ENCODE results near the gene C11orf21. TPM values are rescaled to one million over a fixed set of nuclear protein-coding genes. Genes with fewer than 3 reads are reported as not detected.

C11orf21 gene
- total and polyA plus RNA-seq, 4 donors = 0.46 to 2.1 (median 1.4) TPM; not detected in 1

- no peaks in the 10 kb centered on the region for H3K27me3 ChIP-seq (ENCODE audit: control insufficient read depth in 1 of 2, insufficient read depth in 2 of 2, low read length in 1 of 2)
- H3K9me3 ChIP-seq (ENCODE audit: control insufficient read depth, low read length) = peaks cover 2% of the 10 kb centered on the region
- intact Hi-C loops (cut with DNase I) = no loop called here
- no peaks in the 10 kb centered on the region for H3K36me3 ChIP-seq (ENCODE audit: control insufficient read depth in 1 of 2, insufficient read depth in 2 of 2, low read length in 1 of 2)
- no peak overlapping the region for H3K27ac ChIP-seq (ENCODE audit: low read depth in 1 of 2, low read length in 2 of 2)
- H3K4me3 ChIP-seq (ENCODE audit: low read length in 2 of 2) = no peak overlapping the region
- H3K4me1 ChIP-seq (ENCODE audit: control insufficient read depth in 1 of 2, insufficient read depth in 2 of 2, low read length in 2 of 2) = no peaks in the 10 kb centered on the region
- peak in 1 of 2 donors; percentile 72 for DNase-seq
- 88 to 89% methylated on average over 34 of the region's 34 CpGs for WGBS, 2 donors
- ATAC-seq (ENCODE audit: low FRiP score) = no peak
These were observed 11.6 kb upstream of the C11orf21 start for GRCh38 chr11:2313051-2313951.

DNA sequence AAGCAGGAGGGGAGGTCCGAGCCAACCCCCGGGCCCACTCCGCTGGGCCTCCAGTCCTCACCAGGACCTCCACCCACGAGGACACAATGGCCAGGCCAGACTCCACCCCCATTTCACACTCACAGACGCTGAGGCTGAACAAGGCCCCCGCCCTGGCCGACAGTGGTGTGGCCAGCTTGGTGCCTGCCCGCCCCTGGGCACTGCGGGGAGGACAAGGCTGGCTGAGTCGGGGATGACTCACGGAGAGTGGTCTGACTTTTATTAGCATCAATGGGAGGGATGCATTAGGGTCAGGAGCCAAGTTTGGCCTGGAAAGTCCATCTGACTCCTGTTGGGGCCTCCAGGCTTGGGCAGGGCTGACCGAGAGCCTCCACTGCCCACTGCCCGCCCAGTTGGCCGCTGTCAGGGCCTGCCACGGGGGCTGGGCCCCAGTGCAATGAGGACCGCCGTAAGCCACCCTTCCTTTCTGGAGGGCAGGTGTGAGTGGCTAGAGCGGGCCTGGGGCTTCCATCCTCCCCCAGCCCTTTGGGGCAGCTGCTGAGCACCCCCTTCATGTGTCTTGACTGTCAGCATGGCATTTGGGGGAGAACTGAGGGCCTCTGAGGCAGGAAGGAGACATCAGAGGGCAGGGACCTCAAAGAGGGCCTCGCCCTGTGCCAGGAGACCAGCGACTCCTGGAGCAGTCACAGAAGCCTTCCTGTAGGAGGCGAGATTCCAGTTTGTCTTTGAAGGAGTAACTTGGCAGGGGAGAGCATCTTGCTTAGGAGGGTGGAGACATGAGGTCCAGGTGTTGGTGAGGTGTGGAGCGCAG lies 10.7 kb upstream of the C11orf21 start:
- intact Hi-C loops (cut with DNase I) = no loop called here
- H3K4me3 ChIP-seq (ENCODE audit: low read length in 2 of 2) = no peak overlapping the region
- H3K27me3 ChIP-seq (ENCODE audit: control insufficient read depth in 1 of 2, insufficient read depth in 2 of 2, low read length in 1 of 2) = no peaks in the 10 kb centered on the region
- H3K9me3 ChIP-seq (ENCODE audit: control insufficient read depth, low read length) = peaks cover under 1% of the 10 kb centered on the region
- DNase-seq (peak; percentile 79 to 84), ATAC-seq (ENCODE audit: low FRiP score) (peak; percentile 29)
- no peak overlapping the region for H3K27ac ChIP-seq (ENCODE audit: low read depth in 1 of 2, low read length in 2 of 2)
- 68 to 71% methylated on average over 22 of the region's 22 CpGs for WGBS, 2 donors
- H3K4me1 ChIP-seq (ENCODE audit: control insufficient read depth in 1 of 2, insufficient read depth in 2 of 2, low read length in 2 of 2) = no peaks in the 10 kb centered on the region
- no peaks in the 10 kb centered on the region for H3K36me3 ChIP-seq (ENCODE audit: control insufficient read depth in 1 of 2, insufficient read depth in 2 of 2, low read length in 1 of 2)

DNA sequence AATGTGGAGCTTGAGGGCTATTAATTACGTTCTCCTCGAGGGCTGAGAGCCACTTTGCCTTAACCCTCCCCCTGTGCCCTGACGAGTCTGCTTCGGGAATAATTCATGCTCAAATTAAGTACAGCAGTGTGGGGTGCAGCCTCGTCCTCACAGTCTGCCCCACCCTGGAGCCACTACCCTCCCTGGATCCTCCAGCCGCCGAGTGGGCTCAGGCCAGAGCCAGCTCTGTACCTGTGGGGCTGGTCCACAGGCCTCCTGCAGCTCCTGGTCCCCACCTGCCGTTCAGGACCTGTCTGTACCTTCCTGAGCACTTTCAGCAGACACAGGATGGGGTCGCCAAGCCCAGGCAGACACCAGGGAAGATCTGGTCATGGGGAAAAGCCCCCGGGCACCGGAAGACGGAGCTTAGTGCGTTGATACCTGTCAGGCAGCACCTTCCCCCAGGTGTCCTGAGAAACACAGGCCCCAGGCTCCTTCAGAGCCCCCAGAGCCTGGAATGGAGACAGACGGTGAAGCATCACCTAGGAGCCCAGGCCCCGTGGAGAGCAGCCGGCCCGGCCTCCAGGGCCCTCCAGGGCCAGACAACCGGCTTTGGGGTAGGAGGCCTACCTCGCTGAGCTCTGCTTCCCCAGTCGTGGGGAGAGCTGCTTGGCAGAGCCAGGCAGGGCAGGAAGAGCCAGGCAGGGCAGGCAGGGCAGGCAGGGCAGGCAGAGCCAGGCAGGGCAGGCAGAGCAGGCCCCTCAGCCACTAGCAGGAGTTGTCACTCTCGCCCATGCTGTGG lies 9.8 kb upstream of the C11orf21 start:
- H3K9me3 ChIP-seq (ENCODE audit: control insufficient read depth, low read length) = no peaks in the 10 kb centered on the region
- no peak for ATAC-seq (ENCODE audit: low FRiP score)
- WGBS, 2 donors = 86 to 89% methylated on average over 21 of the region's 21 CpGs
- peak in 1 of 2 donors; percentile 53 for DNase-seq
- intact Hi-C loops (cut with DNase I) = no loop called here
- H3K4me3 ChIP-seq (ENCODE audit: low read length in 2 of 2) = no peak overlapping the region
- H3K36me3 ChIP-seq (ENCODE audit: control insufficient read depth in 1 of 2, insufficient read depth in 2 of 2, low read length in 1 of 2) = no peaks in the 10 kb centered on the region
- H3K4me1 ChIP-seq (ENCODE audit: control insufficient read depth in 1 of 2, insufficient read depth in 2 of 2, low read length in 2 of 2) = no peaks in the 10 kb centered on the region
- H3K27me3 ChIP-seq (ENCODE audit: control insufficient read depth in 1 of 2, insufficient read depth in 2 of 2, low read length in 1 of 2) = no peaks in the 10 kb centered on the region
- no peak overlapping the region for H3K27ac ChIP-seq (ENCODE audit: low read depth in 1 of 2, low read length in 2 of 2)

DNA sequence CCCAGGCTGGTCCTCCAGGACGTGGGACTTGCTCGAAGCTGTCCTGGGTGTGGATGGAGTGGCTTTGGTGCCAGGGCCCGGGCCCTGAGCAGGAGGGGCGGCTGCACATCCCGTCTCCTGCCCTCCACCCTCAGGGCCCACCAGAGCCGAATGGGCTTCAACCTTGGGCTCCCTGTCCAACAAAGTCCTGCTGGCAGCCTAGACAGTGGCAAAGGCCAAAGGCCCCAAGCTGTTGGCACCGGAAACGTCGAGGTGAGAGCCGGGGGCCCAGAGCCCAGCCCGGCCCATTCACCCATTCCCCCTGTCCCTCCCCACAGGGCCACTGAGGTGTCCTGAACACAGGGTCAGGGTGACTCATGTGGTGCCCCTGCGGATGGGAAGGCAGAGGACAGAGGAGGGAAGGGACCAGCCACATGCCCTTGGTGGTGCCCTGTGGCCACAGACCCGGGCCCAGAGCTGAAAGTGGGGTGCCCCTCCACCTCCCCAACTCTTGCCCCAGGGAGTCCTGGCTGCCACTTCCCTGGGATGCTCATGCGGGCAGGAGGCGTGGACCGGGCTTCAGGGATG lies 9.2 kb upstream of the C11orf21 start:
- DNase-seq = peak in 1 of 2 donors; percentile 53
- intact Hi-C loops (cut with DNase I) = no loop called here
- Histone ChIP-seq H3K9me3 (ENCODE audit: control insufficient read depth, low read length) (no peaks in the 10 kb centered on the region), H3K4me3 (ENCODE audit: low read length in 2 of 2) (no peak overlapping the region), H3K27me3 (ENCODE audit: control insufficient read depth in 1 of 2, insufficient read depth in 2 of 2, low read length in 1 of 2) (no peaks in the 10 kb centered on the region), H3K36me3 (ENCODE audit: control insufficient read depth in 1 of 2, insufficient read depth in 2 of 2, low read length in 1 of 2) (no peaks in the 10 kb centered on the region), H3K4me1 (ENCODE audit: control insufficient read depth in 1 of 2, insufficient read depth in 2 of 2, low read length in 2 of 2) (no peaks in the 10 kb centered on the region), H3K27ac (ENCODE audit: low read depth in 1 of 2, low read length in 2 of 2) (no peak overlapping the region)
- ATAC-seq (ENCODE audit: low FRiP score) = no peak
- WGBS, 2 donors = 77 to 79% methylated on average over 14 to 16 of the region's 16 CpGs

- WGBS, 2 donors = 83 to 86% methylated on average over 16 of the region's 16 CpGs
- H3K4me3 ChIP-seq (ENCODE audit: low read length in 2 of 2) = no peak overlapping the region
- H3K36me3 ChIP-seq (ENCODE audit: control insufficient read depth in 1 of 2, insufficient read depth in 2 of 2, low read length in 1 of 2) = no peaks in the 10 kb centered on the region
- H3K27me3 ChIP-seq (ENCODE audit: control insufficient read depth in 1 of 2, insufficient read depth in 2 of 2, low read length in 1 of 2) = no peaks in the 10 kb centered on the region
- intact Hi-C loops (cut with DNase I) = no loop called here
- H3K4me1 ChIP-seq (ENCODE audit: control insufficient read depth in 1 of 2, insufficient read depth in 2 of 2, low read length in 2 of 2) = no peaks in the 10 kb centered on the region
- no peaks in the 10 kb centered on the region for H3K9me3 ChIP-seq (ENCODE audit: control insufficient read depth, low read length)
- DNase-seq = peak in 1 of 2 donors; percentile 75
- ATAC-seq (ENCODE audit: low FRiP score) = no peak
- no peak overlapping the region for H3K27ac ChIP-seq (ENCODE audit: low read depth in 1 of 2, low read length in 2 of 2)
These were observed 8.5 kb upstream of the C11orf21 start for GRCh38 chr11:2310073-2310785.

GRCh38 chr11:2309251-2310072 lies 7.7 kb upstream of the C11orf21 start:
- no peak overlapping the region for H3K4me3 ChIP-seq (ENCODE audit: low read length in 2 of 2)
- no peak overlapping the region for H3K27ac ChIP-seq (ENCODE audit: low read depth in 1 of 2, low read length in 2 of 2)
- DNase-seq (peak in 1 of 2 donors; percentile 67), ATAC-seq (ENCODE audit: low FRiP score) (no peak)
- no peaks in the 10 kb centered on the region for H3K36me3 ChIP-seq (ENCODE audit: control insufficient read depth in 1 of 2, insufficient read depth in 2 of 2, low read length in 1 of 2)
- H3K4me1 ChIP-seq (ENCODE audit: control insufficient read depth in 1 of 2, insufficient read depth in 2 of 2, low read length in 2 of 2) = no peaks in the 10 kb centered on the region
- 77 to 81% methylated on average over 18 to 19 of the region's 19 CpGs for WGBS, 2 donors
- H3K27me3 ChIP-seq (ENCODE audit: control insufficient read depth in 1 of 2, insufficient read depth in 2 of 2, low read length in 1 of 2) = no peaks in the 10 kb centered on the region
- H3K9me3 ChIP-seq (ENCODE audit: control insufficient read depth, low read length) = no peaks in the 10 kb centered on the region
- intact Hi-C loops (cut with DNase I) = loop anchor here (5.0 to 10.0 kb wide), 2 partner anchors 105 to 578 kb away; partner anchors contain the start of gene CDKN1C (in 1 of the 2)

DNA sequence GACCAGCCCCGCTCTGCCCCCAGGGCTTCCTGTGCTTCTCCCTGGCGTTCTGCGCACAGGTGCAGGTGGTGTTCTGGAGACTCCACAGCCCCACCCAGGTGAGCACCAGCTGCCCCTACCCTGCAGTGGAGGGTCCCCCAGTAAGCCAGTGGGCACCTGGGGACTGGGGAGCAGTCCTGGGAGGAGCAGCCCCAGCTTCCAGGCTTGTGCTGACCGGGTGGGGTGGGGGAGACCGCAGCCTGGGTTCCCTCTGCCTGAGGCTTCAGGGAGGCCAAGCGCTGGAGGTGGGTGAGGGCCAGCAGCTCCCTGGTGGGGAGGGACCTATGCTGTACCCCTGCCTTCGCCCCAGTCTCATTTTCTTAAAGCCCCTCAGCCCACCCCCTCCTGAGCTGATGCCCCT lies 7.0 kb upstream of the C11orf21 start:
- Histone ChIP-seq H3K4me3 (ENCODE audit: low read length in 2 of 2) (no peak overlapping the region), H3K4me1 (ENCODE audit: control insufficient read depth in 1 of 2, insufficient read depth in 2 of 2, low read length in 2 of 2) (no peaks in the 10 kb centered on the region), H3K27me3 (ENCODE audit: control insufficient read depth in 1 of 2, insufficient read depth in 2 of 2, low read length in 1 of 2) (no peaks in the 10 kb centered on the region), H3K9me3 (ENCODE audit: control insufficient read depth, low read length) (no peaks in the 10 kb centered on the region), H3K27ac (ENCODE audit: low read depth in 1 of 2, low read length in 2 of 2) (no peak overlapping the region), H3K36me3 (ENCODE audit: control insufficient read depth in 1 of 2, insufficient read depth in 2 of 2, low read length in 1 of 2) (no peaks in the 10 kb centered on the region)
- WGBS, 2 donors = 79 to 90% methylated on average over 7 of the region's 7 CpGs
- ATAC-seq (ENCODE audit: low FRiP score) = no peak
- intact Hi-C loops (cut with DNase I) = loop anchor here (5.0 to 10.0 kb wide), 2 partner anchors 104 to 579 kb away; partner anchors contain the start of gene CDKN1C (in 1 of the 2)
- peak in 1 of 2 donors; percentile 43 for DNase-seq
